ENCODE results near the gene ROR2. TPM values are rescaled to one million over a fixed set of nuclear protein-coding genes. Genes with fewer than 3 reads are reported as not detected.

Gene ROR2
- total RNA-seq, 1 donor: 13.8 TPM

- Histone ChIP-seq H2AFZ (ENCODE audit: low read length) (no peak overlapping the region), H3K9me3 (ENCODE audit: low read depth, low read length) (no peaks in the 10 kb centered on the region), H3K4me3 (ENCODE audit: insufficient read depth, low read length) (no peak overlapping the region), H3K4me2 (ENCODE audit: insufficient read depth, low read length) (no peak overlapping the region), H3K27me3 (ENCODE audit: insufficient read depth, low read length) (no peaks in the 10 kb centered on the region), H3K27ac (ENCODE audit: low read depth, low read length) (no peak overlapping the region), H3K4me1 (ENCODE audit: insufficient read depth, low read length) (no peaks in the 10 kb centered on the region), H3K36me3 (ENCODE audit: insufficient read depth, low read length) (no peaks in the 10 kb centered on the region), H3K79me2 (ENCODE audit: insufficient read depth, low read length) (no peaks in the 10 kb centered on the region), H4K20me1 (ENCODE audit: insufficient read depth, low read length) (no peaks in the 10 kb centered on the region)
- TF ChIP-seq CTCF (IDR thresholded peaks at IDR 0.05; ENCODE audit: extremely low read depth, low read depth, low read length): no peak
- DNase-seq (ENCODE audit: insufficient read length, low spot score, missing footprints): no peak
Observed at GRCh38 chr9:91915524-91916263, 34.3 kb downstream of the ROR2 start.

- Histone ChIP-seq H3K27ac (ENCODE audit: low read depth, low read length) (no peak overlapping the region), H3K4me2 (ENCODE audit: insufficient read depth, low read length) (no peak overlapping the region), H3K79me2 (ENCODE audit: insufficient read depth, low read length) (no peaks in the 10 kb centered on the region), H3K4me1 (ENCODE audit: insufficient read depth, low read length) (no peaks in the 10 kb centered on the region), H3K4me3 (ENCODE audit: insufficient read depth, low read length) (no peak overlapping the region), H3K9me3 (ENCODE audit: low read depth, low read length) (no peaks in the 10 kb centered on the region), H3K36me3 (ENCODE audit: insufficient read depth, low read length) (no peaks in the 10 kb centered on the region), H2AFZ (ENCODE audit: low read length) (no peak overlapping the region), H4K20me1 (ENCODE audit: insufficient read depth, low read length) (no peaks in the 10 kb centered on the region), H3K27me3 (ENCODE audit: insufficient read depth, low read length) (no peaks in the 10 kb centered on the region)
- no peak for TF ChIP-seq CTCF (IDR thresholded peaks at IDR 0.05; ENCODE audit: extremely low read depth, low read depth, low read length)
- DNase-seq (ENCODE audit: insufficient read length, low spot score, missing footprints): no peak
Observed at GRCh38 chr9:91914937-91915336, 35.1 kb downstream of the ROR2 start.

- Histone ChIP-seq H3K79me2 (ENCODE audit: insufficient read depth, low read length) (no peaks in the 10 kb centered on the region), H3K4me3 (ENCODE audit: insufficient read depth, low read length) (no peak overlapping the region), H3K27me3 (ENCODE audit: insufficient read depth, low read length) (no peaks in the 10 kb centered on the region), H3K4me2 (ENCODE audit: insufficient read depth, low read length) (no peak overlapping the region), H3K27ac (ENCODE audit: low read depth, low read length) (no peak overlapping the region), H3K36me3 (ENCODE audit: insufficient read depth, low read length) (no peaks in the 10 kb centered on the region), H3K4me1 (ENCODE audit: insufficient read depth, low read length) (no peaks in the 10 kb centered on the region), H3K9me3 (ENCODE audit: low read depth, low read length) (no peaks in the 10 kb centered on the region), H2AFZ (ENCODE audit: low read length) (no peak overlapping the region), H4K20me1 (ENCODE audit: insufficient read depth, low read length) (no peaks in the 10 kb centered on the region)
- no peak for TF ChIP-seq CTCF (IDR thresholded peaks at IDR 0.05; ENCODE audit: extremely low read depth, low read depth, low read length)
- DNase-seq (ENCODE audit: insufficient read length, low spot score, missing footprints): no peak
Observed at GRCh38 chr9:91914404-91914803, 35.6 kb downstream of the ROR2 start.

- Histone ChIP-seq H2AFZ (ENCODE audit: low read length) (no peak overlapping the region), H3K36me3 (ENCODE audit: insufficient read depth, low read length) (no peaks in the 10 kb centered on the region), H3K4me2 (ENCODE audit: insufficient read depth, low read length) (no peak overlapping the region), H4K20me1 (ENCODE audit: insufficient read depth, low read length) (no peaks in the 10 kb centered on the region), H3K9me3 (ENCODE audit: low read depth, low read length) (no peaks in the 10 kb centered on the region), H3K79me2 (ENCODE audit: insufficient read depth, low read length) (no peaks in the 10 kb centered on the region), H3K27ac (ENCODE audit: low read depth, low read length) (no peak overlapping the region), H3K4me1 (ENCODE audit: insufficient read depth, low read length) (no peaks in the 10 kb centered on the region), H3K4me3 (ENCODE audit: insufficient read depth, low read length) (no peak overlapping the region), H3K27me3 (ENCODE audit: insufficient read depth, low read length) (no peaks in the 10 kb centered on the region)
- TF ChIP-seq CTCF (IDR thresholded peaks at IDR 0.05; ENCODE audit: extremely low read depth, low read depth, low read length): no peak
- no peak for DNase-seq (ENCODE audit: insufficient read length, low spot score, missing footprints)
Observed at GRCh38 chr9:91913986-91914385, 36.0 kb downstream of the ROR2 start.

All from osteoblast (primary cell).